ENCODE measurements around the gene MOGAT2. TPM values are rescaled to one million over a fixed set of nuclear protein-coding genes. Genes with fewer than 3 reads are reported as not detected.
A peak's percentile ranks its signal among the peaks of the same experiment; 100 is the strongest.

MOGAT2 gene
- total and polyA plus RNA-seq, 2 of the 13 experiments (the other 11 are each of a cell fraction or from before 2014, with no cell fraction given): 27.2 to 27.8 TPM

- no peak for TF ChIP-seq SETDB1 (CRISPR knock-in tag; IDR thresholded peaks at IDR 0.05; ENCODE audit: borderline replicate concordance)
- TF ChIP-seq KDM2A (CRISPR knock-in tag; IDR thresholded peaks at IDR 0.05; ENCODE audit: borderline replicate concordance, low read depth): peak; percentile 13; the same call in 1 of the 2 replicates
- TF ChIP-seq ZNF18 (CRISPR knock-in tag; IDR thresholded peaks at IDR 0.05; ENCODE audit: insufficient replicate concordance): peak; percentile 41
- TF ChIP-seq HOXA9 (CRISPR knock-in tag; IDR thresholded peaks at IDR 0.05; ENCODE audit: borderline replicate concordance): no peak
- TF ChIP-seq LCORL (IDR thresholded peaks at IDR 0.05): no peak
- peak; percentile 56; the same call in 1 of the 2 replicates for TF ChIP-seq LCORL (CRISPR knock-in tag; IDR thresholded peaks at IDR 0.05)
- TF ChIP-seq NCOR1 (IDR thresholded peaks at IDR 0.05; ENCODE audit: borderline replicate concordance, low read length): no peak
- 0 out of 2 replicates have a peak, but pooled peaks have one; percentile 26 for TF ChIP-seq NFRKB (IDR thresholded peaks at IDR 0.05)
- TF ChIP-seq, protein P1, sequence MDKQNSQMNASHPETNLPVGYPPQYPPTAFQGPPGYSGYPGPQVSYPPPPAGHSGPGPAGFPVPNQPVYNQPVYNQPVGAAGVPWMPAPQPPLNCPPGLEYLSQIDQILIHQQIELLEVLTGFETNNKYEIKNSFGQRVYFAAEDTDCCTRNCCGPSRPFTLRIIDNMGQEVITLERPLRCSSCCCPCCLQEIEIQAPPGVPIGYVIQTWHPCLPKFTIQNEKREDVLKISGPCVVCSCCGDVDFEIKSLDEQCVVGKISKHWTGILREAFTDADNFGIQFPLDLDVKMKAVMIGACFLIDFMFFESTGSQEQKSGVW (CRISPR knock-in tag; IDR thresholded peaks at IDR 0.05; ENCODE audit: borderline replicate concordance): no peak
- TF ChIP-seq SRY (CRISPR knock-in tag; IDR thresholded peaks at IDR 0.05): no peak
- TF ChIP-seq ZSCAN12 (CRISPR knock-in tag; IDR thresholded peaks at IDR 0.05): no peak
- TF ChIP-seq ATAD3A (CRISPR knock-in tag; IDR thresholded peaks at IDR 0.05): no peak
- no peak for TF ChIP-seq RBM39 (IDR thresholded peaks at IDR 0.05; ENCODE audit: low read depth, low read length, poor library complexity, severe bottlenecking)
- TF ChIP-seq, protein P2, sequence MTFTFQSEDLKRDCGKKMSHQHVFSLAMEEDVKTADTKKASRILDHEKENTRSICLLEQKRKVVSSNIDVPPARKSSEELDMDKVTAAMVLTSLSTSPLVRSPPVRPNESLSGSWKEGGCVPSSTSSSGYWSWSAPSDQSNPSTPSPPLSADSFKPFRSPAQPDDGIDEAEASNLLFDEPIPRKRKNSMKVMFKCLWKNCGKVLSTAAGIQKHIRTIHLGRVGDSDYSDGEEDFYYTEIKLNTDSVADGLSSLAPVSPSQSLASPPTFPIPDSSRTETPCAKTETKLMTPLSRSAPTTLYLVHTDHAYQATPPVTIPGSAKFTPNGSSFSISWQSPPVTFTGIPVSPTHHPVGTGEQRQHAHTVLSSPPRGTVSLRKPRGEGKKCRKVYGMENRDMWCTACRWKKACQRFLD (CRISPR knock-in tag; IDR thresholded peaks at IDR 0.05; ENCODE audit: borderline replicate concordance): no peak
- no peak for TF ChIP-seq FIP1L1 (IDR thresholded peaks at IDR 0.05; ENCODE audit: borderline replicate concordance, insufficient read depth, low read depth, low read length)
- no peak for TF ChIP-seq SP5 (CRISPR knock-in tag; IDR thresholded peaks at IDR 0.05; ENCODE audit: borderline replicate concordance, low read depth)
- no peak for TF ChIP-seq ZNF547 (CRISPR knock-in tag; IDR thresholded peaks at IDR 0.05)
- TF ChIP-seq FOXA1 (IDR thresholded peaks at IDR 0.05): no peak
- peak; percentile 33; the same call in 1 of the 2 replicates for TF ChIP-seq FOXA1 (CRISPR knock-in tag; IDR thresholded peaks at IDR 0.05)
- no peak for TF ChIP-seq PHF21A (CRISPR knock-in tag; IDR thresholded peaks at IDR 0.05)
- TF ChIP-seq E2F1 (CRISPR knock-in tag; IDR thresholded peaks at IDR 0.05): no peak
- no peak for TF ChIP-seq ZNF672 (CRISPR knock-in tag; IDR thresholded peaks at IDR 0.05)
- TF ChIP-seq FOXP1 (IDR thresholded peaks at IDR 0.05): no peak
- peak; percentile 25; the same call in 1 of the 2 replicates for TF ChIP-seq FOXP1 (CRISPR knock-in tag; IDR thresholded peaks at IDR 0.05)
- 0 out of 2 replicates have a peak, but pooled peaks have one; percentile 24 for TF ChIP-seq ZNF224 (CRISPR knock-in tag; IDR thresholded peaks at IDR 0.05)
- no peak for TF ChIP-seq ZNF557 (CRISPR knock-in tag; IDR thresholded peaks at IDR 0.05)
These were observed 1.0 kb downstream of the MOGAT2 start (continued) for GRCh38 chr11:75718419-75719339.
